WTC11 (cell line): ENCODE data around the gene CIDEB.

ENCODE experiments used
- E2F1 ChIP-seq: sonication (generic); formaldehyde crosslinking; IDR thresholded peaks from 2 replicates; pipeline ENCODE4 v1.8.0; 2022; ENCODE audit warnings: mild to moderate bottlenecking, missing genetic modification reagents
- FOXP1 ChIP-seq: sonication (generic); formaldehyde crosslinking; IDR thresholded peaks from 2 replicates; pipeline ENCODE4 v1.8.0; 2022; ENCODE audit warnings: missing genetic modification reagents, mild to moderate bottlenecking, moderate library complexity, borderline replicate concordance
- TEAD4 ChIP-seq: sonication (generic); formaldehyde crosslinking; IDR thresholded peaks from 2 replicates; pipeline ENCODE4 v1.8.0; 2022; ENCODE audit warnings: mild to moderate bottlenecking, missing genetic modification reagents
- TF ChIP-seq, protein P1 (sequence below): fragments of 200-600 bp; IDR thresholded peaks from 2 replicates; pipeline ENCODE4 v1.8.0; 2022; ENCODE audit warnings: antibody characterized with exemption

DNA sequence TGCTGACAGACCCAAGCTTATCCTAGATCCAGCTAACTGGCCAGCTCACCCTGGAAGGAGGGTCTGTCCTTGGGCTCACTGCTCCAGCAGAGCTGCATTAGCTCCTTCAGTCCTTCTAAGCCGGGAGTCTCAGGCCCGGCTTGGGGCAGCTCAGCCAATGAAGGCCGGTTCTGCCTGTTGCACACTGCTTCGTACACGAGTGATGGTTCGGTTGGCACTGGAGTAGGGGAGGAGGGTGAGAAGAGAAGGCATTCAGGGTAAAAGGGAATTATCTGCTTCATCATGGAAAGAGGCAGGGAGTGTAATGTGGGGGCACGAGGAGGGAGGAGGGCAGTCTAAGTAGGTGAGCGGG, 30.0 kb upstream of the CIDEB start:
- no peak for TF ChIP-seq E2F1 (CRISPR knock-in tag)
- no peak for TF ChIP-seq TEAD4 (CRISPR knock-in tag)
- TF ChIP-seq, protein P1, sequence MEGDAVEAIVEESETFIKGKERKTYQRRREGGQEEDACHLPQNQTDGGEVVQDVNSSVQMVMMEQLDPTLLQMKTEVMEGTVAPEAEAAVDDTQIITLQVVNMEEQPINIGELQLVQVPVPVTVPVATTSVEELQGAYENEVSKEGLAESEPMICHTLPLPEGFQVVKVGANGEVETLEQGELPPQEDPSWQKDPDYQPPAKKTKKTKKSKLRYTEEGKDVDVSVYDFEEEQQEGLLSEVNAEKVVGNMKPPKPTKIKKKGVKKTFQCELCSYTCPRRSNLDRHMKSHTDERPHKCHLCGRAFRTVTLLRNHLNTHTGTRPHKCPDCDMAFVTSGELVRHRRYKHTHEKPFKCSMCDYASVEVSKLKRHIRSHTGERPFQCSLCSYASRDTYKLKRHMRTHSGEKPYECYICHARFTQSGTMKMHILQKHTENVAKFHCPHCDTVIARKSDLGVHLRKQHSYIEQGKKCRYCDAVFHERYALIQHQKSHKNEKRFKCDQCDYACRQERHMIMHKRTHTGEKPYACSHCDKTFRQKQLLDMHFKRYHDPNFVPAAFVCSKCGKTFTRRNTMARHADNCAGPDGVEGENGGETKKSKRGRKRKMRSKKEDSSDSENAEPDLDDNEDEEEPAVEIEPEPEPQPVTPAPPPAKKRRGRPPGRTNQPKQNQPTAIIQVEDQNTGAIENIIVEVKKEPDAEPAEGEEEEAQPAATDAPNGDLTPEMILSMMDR: no peak
- no peak for TF ChIP-seq FOXP1 (CRISPR knock-in tag)
